Endothelial cell of umbilical vein (primary cell): ENCODE measurements around the gene SESN1. TPM values are rescaled to one million over a fixed set of nuclear protein-coding genes. Genes with fewer than 3 reads are reported as not detected.

Source experiments
- BruUV-seq: library from RNA; stranded (reverse); fragments of 400-500 nt; replicated peaks from 2 replicates; lab custom pipeline; 2021; lab: Mats Ljungman, UMichigan
- CTCF ChIA-PET: fragments of 300-600, 350-600 bp; sonication (Branson Sonifier 250); formaldehyde crosslinking; loops from one replicate; lab custom pipeline; 2021; ENCODE audit warnings: antibody characterized with exemption, inconsistent platforms; lab: Charles Lee
- POLR2A ChIA-PET: fragments of 300-600, 350-600 bp; sonication (Branson Sonifier 250); formaldehyde crosslinking; loops from one replicate; lab custom pipeline; 2021; ENCODE audit warnings: antibody characterized with exemption, inconsistent platforms; lab: Charles Lee
- DNase-seq: peaks from one replicate; pipeline ENCODE4 v3.0.0-alpha.2; 2011; ENCODE audit warnings: low read depth, low spot score
- FAIRE-seq: peaks from 2 replicates; lab custom pipeline; 2011; peaks lifted over from hg19 to GRCh38; lab: Jason Lieb, UNC
- H2AFZ ChIP-seq: 2 replicates; pipeline ENCODE4 v1.6.0; 2012; ENCODE audit warnings: low read depth, low read length, control low read depth, inconsistent platforms
- H3K27ac ChIP-seq: 2 replicates; pipeline ENCODE4 v1.5.1; 2011; ENCODE audit warnings: low read depth, mild to moderate bottlenecking, control low read depth, low read length, moderate library complexity; ENCODE audit not compliant: insufficient read depth
- H3K27me3 ChIP-seq, 2 experiments: 2 replicates each; pipeline versions ENCODE4 v1.6.0 to v1.6.1; 2011; ENCODE audit warnings: low read length in 2 of 2, mixed read lengths in 1 of 2; ENCODE audit not compliant: control insufficient read depth in 2 of 2, insufficient read depth in 2 of 2
- H3K36me3 ChIP-seq, 2 experiments: 2 replicates in 1 of 2; 3 replicates in 1 of 2; pipeline ENCODE4 v1.5.1; 2011; ENCODE audit warnings: low read length in 2 of 2, mild to moderate bottlenecking in 1 of 2, moderate library complexity in 1 of 2; ENCODE audit not compliant: control insufficient read depth in 2 of 2, insufficient read depth in 2 of 2; ENCODE audit errors: extremely low read depth in 1 of 2
- H3K4me1 ChIP-seq: 3 replicates; pipeline ENCODE4 v1.5.1; 2011; ENCODE audit warnings: mild to moderate bottlenecking, low read length; ENCODE audit not compliant: control insufficient read depth, insufficient read depth; ENCODE audit errors: extremely low read depth
- H3K4me2 ChIP-seq: 2 replicates; pipeline ENCODE4 v1.6.1; 2011; ENCODE audit warnings: low read length, control low read depth, mixed read lengths; ENCODE audit not compliant: insufficient read depth
- H3K4me3 ChIP-seq, 3 experiments: fragments of 200-600 bp in 1 of 3; sonication (generic), shearing (Covaris generic) in 1 of 3; replicated peaks in 1 of 3; 2 replicates each; pipeline ENCODE4 v1.5.1; 2011 to 2016; ENCODE audit warnings: control low read depth in 3 of 3, low read length in 3 of 3, mild to moderate bottlenecking in 2 of 3, inconsistent platforms in 1 of 3, low read depth in 1 of 3, moderate library complexity in 1 of 3; ENCODE audit not compliant: insufficient read depth in 1 of 3
- H3K79me2 ChIP-seq: 2 replicates; pipeline ENCODE4 v1.6.0; 2012; ENCODE audit warnings: low read length, inconsistent platforms; ENCODE audit not compliant: control insufficient read depth, insufficient read depth
- H3K9ac ChIP-seq: replicated peaks from 2 replicates; pipeline ENCODE3; 2011; ENCODE audit warnings: low read length, control low read depth; ENCODE audit not compliant: insufficient read depth; ENCODE audit errors: extremely low read depth
- H3K9me1 ChIP-seq: replicated peaks from 3 replicates; pipeline ENCODE4 v1.6.0; 2011; ENCODE audit warnings: mild to moderate bottlenecking, low read length; ENCODE audit not compliant: control insufficient read depth, insufficient read depth; ENCODE audit errors: extremely low read depth
- H3K9me3 ChIP-seq: replicated peaks from 2 replicates; pipeline ENCODE4 v1.5.1; 2012; ENCODE audit warnings: low read length, inconsistent platforms; ENCODE audit not compliant: control insufficient read depth, insufficient read depth
- H4K20me1 ChIP-seq: replicated peaks from 2 replicates; pipeline ENCODE3; 2011; ENCODE audit warnings: mild to moderate bottlenecking, low read length; ENCODE audit not compliant: control insufficient read depth, insufficient read depth; ENCODE audit errors: extremely low read depth
- EZH2 ChIP-seq: IDR thresholded peaks from 2 replicates; pipeline ENCODE4 v1.6.1; 2012; ENCODE audit warnings: borderline replicate concordance, low read depth, mild to moderate bottlenecking, moderate library complexity, low read length, inconsistent platforms; ENCODE audit not compliant: severe bottlenecking
- FOS ChIP-seq: IDR thresholded peaks from 2 replicates; pipeline ENCODE4 v1.6.1; 2011; ENCODE audit warnings: mild to moderate bottlenecking, low read length, moderate library complexity, borderline replicate concordance; ENCODE audit not compliant: insufficient read depth
- GATA2 ChIP-seq: IDR thresholded peaks from 2 replicates; pipeline ENCODE4 v1.7.0; 2011; ENCODE audit warnings: low read depth, mild to moderate bottlenecking, moderate library complexity, mixed read lengths, low read length; ENCODE audit not compliant: insufficient read length, insufficient read depth
- JUN ChIP-seq: IDR thresholded peaks from 2 replicates; pipeline ENCODE4 v1.6.1; 2011; ENCODE audit warnings: borderline replicate concordance, low read depth; ENCODE audit not compliant: insufficient read length, insufficient read depth
- MYC ChIP-seq: IDR thresholded peaks from one replicate; pipeline ENCODE4 v1.6.1; 2011; ENCODE audit warnings: mild to moderate bottlenecking, low read depth, low read length
- POLR2A ChIP-seq: IDR thresholded peaks from 2 replicates; pipeline ENCODE4 v1.6.1; 2012; ENCODE audit warnings: low read depth, mild to moderate bottlenecking, control low read depth, low read length
- POLR2AphosphoS5 ChIP-seq: IDR thresholded peaks from 2 replicates; pipeline ENCODE4 v1.6.1; 2012; ENCODE audit warnings: low read depth, mild to moderate bottlenecking, control low read depth, low read length, moderate library complexity; ENCODE audit not compliant: insufficient read depth
- dilution Hi-C: fragments of 300-500 bp; cut with MboI; formaldehyde crosslinking; loops from one replicate; pipeline ENCODE4 v1.15.0; 2019; ENCODE audit warnings: low sequenced_read_pairs; ENCODE audit not compliant: extremely low pct_ligation_motif_present
- intact Hi-C: fragments of 100-400 bp; cut with micrococcal nuclease; formaldehyde crosslinking; loops from one replicate; pipeline ENCODE4 v1.10.0; 2022
- polyA plus RNA-seq, 4 experiments: library from polyadenylated mRNA; depleted of rRNA in 3 of 4; stranded (reverse) in 3 of 4; unstranded in 1 of 4; fragments of >200 nt; gene quantifications; 2 replicates each; pipeline versions ENCODE4 v1.2.1 to v1.2.3, GENCODE V29; 2011 to 2012; ENCODE audit warnings: missing spikeins in 1 of 4
- total RNA-seq: library from RNA; stranded (reverse); gene quantifications from 2 replicates; pipeline ENCODE4 v1.2.3, GENCODE V29; 2021
- TF ChIP-seq, protein P1 (sequence below), 2 donors: IDR thresholded peaks; 1 replicate in 1 of 2; 2 replicates in 1 of 2; pipeline ENCODE4 v1.5.1; 2011; ENCODE audit warnings: low read length in 2 of 2, mild to moderate bottlenecking in 2 of 2, moderate library complexity in 2 of 2, control low read depth in 1 of 2, inconsistent platforms in 1 of 2, low read depth in 1 of 2; ENCODE audit not compliant: insufficient read depth in 1 of 2; ENCODE audit errors: extremely low read depth in 1 of 2
- TF ChIP-seq, protein P2 (sequence below): IDR thresholded peaks from 2 replicates; pipeline ENCODE4 v1.6.1; 2011; ENCODE audit not compliant: insufficient read depth, insufficient read length

Gene SESN1
- total and polyA plus RNA-seq, 2 donors (not counting 3 experiments of a cell fraction or from before 2014, with no cell fraction given), result 7.1 to 15.6 TPM

DNA sequence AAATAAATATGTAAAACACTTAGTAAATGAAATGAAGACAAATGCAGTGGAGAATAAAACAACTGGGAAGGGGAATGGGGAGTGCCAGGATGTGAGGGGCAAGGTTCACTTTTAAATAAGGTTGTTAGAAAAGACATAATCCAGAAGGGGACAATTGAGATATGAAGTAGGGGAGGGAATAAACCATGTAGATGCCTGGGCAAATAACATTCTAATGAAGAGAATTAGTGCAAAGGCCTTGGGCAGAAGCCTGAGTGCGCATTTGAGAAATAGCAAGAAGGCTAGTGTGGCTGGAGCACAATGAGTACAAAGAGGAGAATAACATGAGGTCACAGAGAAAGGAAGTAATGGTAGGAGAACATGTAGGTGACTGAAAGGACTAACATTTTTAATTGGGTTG is 3.0 kb upstream of the SESN1 start:
- dilution Hi-C loops, result no loop called here
- FAIRE-seq (no peak), DNase-seq (no peak)
- Histone ChIP-seq H3K9ac (no peak overlapping the region), H2AFZ (no peak overlapping the region), H3K4me3 (no peak overlapping the region), H3K9me3 (no peaks in the 10 kb centered on the region), H4K20me1 (no peaks in the 10 kb centered on the region), H3K4me1 (peaks cover 18% of the 10 kb centered on the region), H3K27me3 (no peaks in the 10 kb centered on the region), H3K9me1 (no peaks in the 10 kb centered on the region), H3K36me3 (no peaks in the 10 kb centered on the region), H3K4me2 (no peak overlapping the region), H3K79me2 (peaks cover 44% of the 10 kb centered on the region), H3K27ac (no peak overlapping the region)
- no TSS peak for BruUV-seq
- CTCF ChIA-PET, result no interaction called here
- POLR2A ChIA-PET, result no interaction called here
- TF ChIP-seq MYC, result no peak
- TF ChIP-seq FOS, result no peak
- TF ChIP-seq, protein P1, sequence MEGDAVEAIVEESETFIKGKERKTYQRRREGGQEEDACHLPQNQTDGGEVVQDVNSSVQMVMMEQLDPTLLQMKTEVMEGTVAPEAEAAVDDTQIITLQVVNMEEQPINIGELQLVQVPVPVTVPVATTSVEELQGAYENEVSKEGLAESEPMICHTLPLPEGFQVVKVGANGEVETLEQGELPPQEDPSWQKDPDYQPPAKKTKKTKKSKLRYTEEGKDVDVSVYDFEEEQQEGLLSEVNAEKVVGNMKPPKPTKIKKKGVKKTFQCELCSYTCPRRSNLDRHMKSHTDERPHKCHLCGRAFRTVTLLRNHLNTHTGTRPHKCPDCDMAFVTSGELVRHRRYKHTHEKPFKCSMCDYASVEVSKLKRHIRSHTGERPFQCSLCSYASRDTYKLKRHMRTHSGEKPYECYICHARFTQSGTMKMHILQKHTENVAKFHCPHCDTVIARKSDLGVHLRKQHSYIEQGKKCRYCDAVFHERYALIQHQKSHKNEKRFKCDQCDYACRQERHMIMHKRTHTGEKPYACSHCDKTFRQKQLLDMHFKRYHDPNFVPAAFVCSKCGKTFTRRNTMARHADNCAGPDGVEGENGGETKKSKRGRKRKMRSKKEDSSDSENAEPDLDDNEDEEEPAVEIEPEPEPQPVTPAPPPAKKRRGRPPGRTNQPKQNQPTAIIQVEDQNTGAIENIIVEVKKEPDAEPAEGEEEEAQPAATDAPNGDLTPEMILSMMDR (IDR thresholded peaks at IDR 0.05; ENCODE audit: extremely low read depth in 1 of 2, insufficient read depth in 1 of 2, low read depth in 1 of 2, low read length in 2 of 2), result no peak
- no peak for TF ChIP-seq POLR2A
- TF ChIP-seq, protein P2, sequence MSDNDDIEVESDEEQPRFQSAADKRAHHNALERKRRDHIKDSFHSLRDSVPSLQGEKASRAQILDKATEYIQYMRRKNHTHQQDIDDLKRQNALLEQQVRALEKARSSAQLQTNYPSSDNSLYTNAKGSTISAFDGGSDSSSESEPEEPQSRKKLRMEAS, result no peak
- no peak for TF ChIP-seq EZH2
- TF ChIP-seq JUN, result no peak
- TF ChIP-seq POLR2AphosphoS5, result no peak
- TF ChIP-seq GATA2, result no peak
- intact Hi-C loops, result loop anchor here (10.0 kb wide), 2 partner anchors 843 to 1857 kb away; partner anchors contain the start of gene GTF3C6
